Measurements from ENCODE around the gene PIK3R4.
A peak's percentile ranks its signal among the peaks of the same experiment; 100 is the strongest.

Gene PIK3R4

DNA sequence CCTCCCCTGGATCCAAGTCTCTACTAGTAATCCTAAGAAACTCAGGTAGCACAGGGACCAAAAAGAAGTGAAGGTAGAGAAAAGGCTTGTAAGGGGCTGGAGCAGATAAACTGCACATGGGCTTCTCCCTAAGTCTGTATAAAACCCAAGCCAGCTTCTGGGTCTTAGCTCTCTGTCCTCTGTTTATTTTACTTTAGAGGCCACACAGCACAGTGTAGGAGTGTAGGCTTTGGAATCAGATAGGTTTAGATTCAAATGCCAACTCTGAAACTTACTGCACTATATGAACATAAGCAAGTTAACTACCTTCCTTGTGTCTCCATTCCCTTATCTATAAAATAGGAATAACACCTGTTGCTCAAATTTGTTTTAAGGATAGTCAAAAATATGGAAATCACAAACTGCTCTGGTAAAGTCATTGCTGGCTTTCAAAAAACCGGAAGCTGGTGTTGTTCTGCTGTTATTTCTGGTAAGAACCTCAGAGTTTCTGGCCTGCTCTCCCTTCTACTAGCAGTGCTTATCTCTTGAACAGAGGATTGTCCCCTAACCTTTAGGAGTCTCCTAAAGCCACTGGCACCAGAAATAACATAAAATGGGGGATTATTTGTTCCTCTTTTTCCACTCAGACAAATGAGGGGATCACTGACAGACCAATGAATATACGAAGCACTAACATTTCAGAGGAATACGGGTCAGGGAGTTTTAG lies 33.8 kb downstream of the PIK3R4 start:
- TF ChIP-seq, protein P1, sequence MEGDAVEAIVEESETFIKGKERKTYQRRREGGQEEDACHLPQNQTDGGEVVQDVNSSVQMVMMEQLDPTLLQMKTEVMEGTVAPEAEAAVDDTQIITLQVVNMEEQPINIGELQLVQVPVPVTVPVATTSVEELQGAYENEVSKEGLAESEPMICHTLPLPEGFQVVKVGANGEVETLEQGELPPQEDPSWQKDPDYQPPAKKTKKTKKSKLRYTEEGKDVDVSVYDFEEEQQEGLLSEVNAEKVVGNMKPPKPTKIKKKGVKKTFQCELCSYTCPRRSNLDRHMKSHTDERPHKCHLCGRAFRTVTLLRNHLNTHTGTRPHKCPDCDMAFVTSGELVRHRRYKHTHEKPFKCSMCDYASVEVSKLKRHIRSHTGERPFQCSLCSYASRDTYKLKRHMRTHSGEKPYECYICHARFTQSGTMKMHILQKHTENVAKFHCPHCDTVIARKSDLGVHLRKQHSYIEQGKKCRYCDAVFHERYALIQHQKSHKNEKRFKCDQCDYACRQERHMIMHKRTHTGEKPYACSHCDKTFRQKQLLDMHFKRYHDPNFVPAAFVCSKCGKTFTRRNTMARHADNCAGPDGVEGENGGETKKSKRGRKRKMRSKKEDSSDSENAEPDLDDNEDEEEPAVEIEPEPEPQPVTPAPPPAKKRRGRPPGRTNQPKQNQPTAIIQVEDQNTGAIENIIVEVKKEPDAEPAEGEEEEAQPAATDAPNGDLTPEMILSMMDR (IDR thresholded peaks at IDR 0.05; ENCODE audit: low read depth, low read length, missing control alignments), result no peak
- no peak for DNase-seq (ENCODE audit: extremely low read depth, low read depth)
- no peak overlapping the region for H3K4me3 ChIP-seq (replicated peaks; ENCODE audit: low read depth, low read length)

DNA sequence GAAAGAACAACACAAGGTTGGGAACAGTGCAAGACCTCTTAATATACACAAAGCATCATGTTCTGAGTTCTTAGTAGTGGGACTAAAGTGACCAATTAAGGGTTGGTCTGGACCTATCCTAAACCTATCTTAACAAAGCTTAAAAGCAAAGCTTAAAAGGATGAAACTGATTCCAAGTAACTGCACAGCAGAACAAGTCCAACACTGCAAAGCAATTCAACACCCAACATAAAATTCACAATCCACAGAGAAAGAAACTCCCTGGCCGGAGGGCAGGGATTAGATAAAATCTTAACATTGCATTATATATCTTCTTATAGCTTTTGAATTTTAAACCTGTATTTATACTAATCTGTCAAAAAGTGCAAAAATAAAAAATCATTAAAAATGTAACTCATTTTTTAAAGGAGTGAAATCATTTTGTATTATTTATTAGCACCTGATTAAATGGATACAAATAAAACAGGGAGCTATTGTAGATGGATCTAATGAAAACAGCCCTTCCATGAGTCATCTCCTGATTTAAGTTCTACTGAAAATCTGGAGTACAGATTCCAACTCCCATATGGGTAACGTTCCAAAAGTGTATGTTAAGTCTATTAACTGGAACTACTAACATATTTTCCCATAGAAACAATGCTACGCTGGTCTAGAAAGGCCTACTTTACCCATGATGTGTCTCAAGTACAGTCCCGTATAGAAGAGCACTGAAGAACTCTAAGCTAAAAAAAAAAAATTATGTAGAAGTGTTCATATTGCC lies 34.9 kb downstream of the PIK3R4 start:
- peak; percentile 31 for DNase-seq (ENCODE audit: extremely low read depth, low read depth)
- TF ChIP-seq, protein P1 (IDR thresholded peaks at IDR 0.05; ENCODE audit: low read depth, low read length, missing control alignments), result no peak
- H3K4me3 ChIP-seq (replicated peaks; ENCODE audit: low read depth, low read length), result no peak overlapping the region

DNA sequence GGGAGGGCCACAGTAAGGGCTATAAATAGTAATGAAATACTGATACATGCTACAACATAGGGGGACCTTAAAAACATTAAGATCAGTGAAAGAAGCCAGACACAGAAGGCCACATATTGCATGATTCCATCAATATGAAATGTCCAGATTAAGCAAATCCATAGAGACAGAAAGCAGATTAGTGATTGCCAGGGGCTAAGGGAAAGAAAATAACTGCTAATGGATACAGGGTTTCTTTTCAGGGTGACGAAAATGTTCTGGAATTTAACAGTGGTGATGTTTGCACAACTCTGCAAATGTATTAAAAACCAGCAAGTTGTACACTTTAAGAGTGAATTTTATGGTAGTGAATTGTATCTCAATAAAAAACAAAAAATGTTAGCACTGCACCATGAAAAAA lies 37.0 kb downstream of the PIK3R4 start:
- no peak for DNase-seq (ENCODE audit: extremely low read depth, low read depth)

DNA sequence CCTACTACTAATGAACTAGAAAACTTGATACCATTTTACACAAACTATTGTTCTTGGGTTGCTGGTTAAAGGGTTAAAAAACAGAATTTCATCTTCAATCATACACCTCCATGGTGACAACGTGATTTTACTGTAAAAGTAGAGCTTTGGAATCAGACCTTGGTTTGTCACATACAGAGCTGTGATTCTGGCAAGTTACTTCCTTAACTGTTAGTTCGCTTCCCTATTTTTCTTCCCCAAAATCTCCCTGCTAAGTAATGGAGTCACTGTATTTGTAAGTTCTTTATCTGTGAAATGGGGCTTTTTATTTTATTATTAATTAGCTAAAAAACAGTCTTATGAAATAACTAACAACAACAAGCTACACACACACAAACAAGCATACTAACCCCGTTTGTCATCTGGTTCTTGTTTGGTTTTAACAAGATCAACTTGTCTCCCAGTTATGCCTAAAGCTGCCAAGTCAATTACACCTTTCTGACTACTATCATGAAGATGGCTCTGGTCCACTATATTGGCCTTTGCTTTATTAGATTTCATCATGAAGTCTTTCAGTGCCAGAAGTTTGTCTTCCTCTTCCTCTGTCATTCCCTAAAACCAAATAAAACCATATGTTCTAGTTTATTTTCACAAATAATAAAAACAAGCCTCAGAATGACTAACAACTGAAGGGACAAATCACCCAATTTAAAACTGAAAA lies 38.6 kb downstream of the PIK3R4 start:
- TF ChIP-seq, protein P1 (IDR thresholded peaks at IDR 0.05; ENCODE audit: low read depth, low read length, missing control alignments), result no peak
- DNase-seq (ENCODE audit: extremely low read depth, low read depth), result no peak
- no peak overlapping the region for H3K4me3 ChIP-seq (replicated peaks; ENCODE audit: low read depth, low read length)

More for the DNA sequence above, 37.0 kb downstream of the PIK3R4 start:
- TF ChIP-seq, protein P1 (IDR thresholded peaks at IDR 0.05; ENCODE audit: low read depth, low read length, missing control alignments), result no peak
- no peak overlapping the region for H3K4me3 ChIP-seq (replicated peaks; ENCODE audit: low read depth, low read length)

DNA sequence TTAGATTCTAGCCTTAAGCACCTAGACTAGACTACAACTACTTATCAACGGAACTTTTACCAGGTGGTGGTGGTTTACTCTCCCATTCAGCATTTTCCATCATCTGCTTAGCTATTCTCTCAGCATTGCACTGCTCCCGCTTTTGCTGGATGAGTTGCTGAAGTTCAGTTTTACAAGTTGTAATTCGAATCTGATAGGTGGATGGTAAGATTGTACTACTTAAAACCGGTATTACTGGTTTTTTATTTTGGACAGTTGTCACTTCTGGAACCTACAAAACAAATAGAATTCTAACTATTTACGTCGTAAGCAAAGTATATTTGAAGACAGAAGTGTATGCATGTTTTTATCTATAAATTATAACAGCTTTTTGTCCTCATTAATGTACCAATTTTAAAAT lies 41.1 kb downstream of the PIK3R4 start:
- no peak overlapping the region for H3K4me3 ChIP-seq (replicated peaks; ENCODE audit: low read depth, low read length)
- DNase-seq (ENCODE audit: extremely low read depth, low read depth), result no peak
- TF ChIP-seq, protein P1 (IDR thresholded peaks at IDR 0.05; ENCODE audit: low read depth, low read length, missing control alignments), result no peak

DNA sequence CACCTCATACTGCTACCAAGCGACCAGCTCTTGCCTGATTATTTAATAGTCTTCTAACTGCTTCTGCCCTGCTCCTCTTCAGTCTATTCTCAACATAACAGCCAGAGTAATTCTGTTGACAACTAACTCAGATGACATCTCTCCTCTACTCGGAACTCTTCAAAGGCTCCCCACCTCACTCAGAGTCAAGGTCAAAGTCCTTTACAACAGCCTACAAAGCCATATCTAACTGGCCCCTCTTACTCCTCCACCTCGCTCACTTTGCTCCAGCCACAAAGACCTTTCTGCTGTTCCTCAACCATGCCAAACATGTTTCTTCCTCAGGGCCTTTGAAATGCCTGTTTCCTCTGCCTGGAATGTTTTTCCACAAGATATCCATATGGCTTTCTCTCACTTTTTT lies 43.6 kb downstream of the PIK3R4 start:
- no peak for DNase-seq (ENCODE audit: extremely low read depth, low read depth)
- no peak overlapping the region for H3K4me3 ChIP-seq (replicated peaks; ENCODE audit: low read depth, low read length)
- TF ChIP-seq, protein P1 (IDR thresholded peaks at IDR 0.05; ENCODE audit: low read depth, low read length, missing control alignments), result no peak

All from HFF-Myc (cell line).